RWPE2 (cell line): ENCODE data around the gene NLRC3.

Source experiments
- ATAC-seq: fragments of 200-7000 bp; cut with Tn5 transposase; 3 replicates; pipeline ENCODE4 v1.9.1; 2021; ENCODE audit warnings: low read depth
- DNase-seq: peaks from one replicate; pipeline ENCODE4 v3.0.0-alpha.2; 2020; ENCODE audit warnings: low spot score
- H3K27ac ChIP-seq: fragments of 450-650 bp; 2 replicates; pipeline ENCODE4 v1.5.1; 2017; ENCODE audit warnings: mild to moderate bottlenecking; ENCODE audit not compliant: poor library complexity, severe bottlenecking
- H3K27me3 ChIP-seq: fragments of 250-450 bp; sonication (Bioruptor Pico); 2 replicates; pipeline ENCODE4 v1.5.1; 2021; ENCODE audit warnings: mild to moderate bottlenecking, moderate library complexity; ENCODE audit not compliant: insufficient read depth, poor library complexity, severe bottlenecking
- H3K36me3 ChIP-seq: fragments of 250-450 bp; sonication (Bioruptor Pico); 2 replicates; pipeline ENCODE4 v1.5.1; 2020; ENCODE audit warnings: low read depth, mild to moderate bottlenecking, moderate library complexity
- H3K4me1 ChIP-seq: fragments of 250-450 bp; sonication (Bioruptor Pico); 2 replicates; pipeline ENCODE4 v1.5.1; 2021; ENCODE audit warnings: mild to moderate bottlenecking, moderate library complexity; ENCODE audit not compliant: insufficient read depth, poor library complexity, severe bottlenecking
- H3K4me3 ChIP-seq: fragments of 250-450 bp; sonication (Bioruptor Pico); 2 replicates; pipeline ENCODE4 v1.5.1; 2021; ENCODE audit warnings: mild to moderate bottlenecking, moderate library complexity; ENCODE audit not compliant: severe bottlenecking
- H3K9me3 ChIP-seq: fragments of 250-450 bp; sonication (Bioruptor Pico); 2 replicates; pipeline ENCODE4 v1.5.1; 2021; ENCODE audit warnings: mild to moderate bottlenecking, moderate library complexity; ENCODE audit not compliant: severe bottlenecking
- CTCF ChIP-seq: fragments of 450-650 bp; IDR thresholded peaks from one replicate; pipeline ENCODE4 v1.5.1; 2017; ENCODE audit warnings: mild to moderate bottlenecking, moderate library complexity; ENCODE audit not compliant: poor library complexity, severe bottlenecking

The NLRC3 gene

GRCh38 chr16:3569851-3570250, 7.4 kb downstream of the NLRC3 start:
- no peak for ATAC-seq
- no peak for DNase-seq
- no peak for TF ChIP-seq CTCF
- Histone ChIP-seq H3K27ac (no peak overlapping the region), H3K4me3 (no peak overlapping the region), H3K9me3 (no peaks in the 10 kb centered on the region), H3K36me3 (no peaks in the 10 kb centered on the region), H3K27me3 (no peaks in the 10 kb centered on the region), H3K4me1 (no peaks in the 10 kb centered on the region)

GRCh38 chr16:3566990-3567389, 10.2 kb downstream of the NLRC3 start:
- Histone ChIP-seq H3K4me3 (no peak overlapping the region), H3K9me3 (no peaks in the 10 kb centered on the region), H3K4me1 (no peaks in the 10 kb centered on the region), H3K27me3 (no peaks in the 10 kb centered on the region), H3K27ac (no peak overlapping the region), H3K36me3 (no peaks in the 10 kb centered on the region)
- no peak for DNase-seq
- ATAC-seq: no peak
- TF ChIP-seq CTCF: no peak

DNA sequence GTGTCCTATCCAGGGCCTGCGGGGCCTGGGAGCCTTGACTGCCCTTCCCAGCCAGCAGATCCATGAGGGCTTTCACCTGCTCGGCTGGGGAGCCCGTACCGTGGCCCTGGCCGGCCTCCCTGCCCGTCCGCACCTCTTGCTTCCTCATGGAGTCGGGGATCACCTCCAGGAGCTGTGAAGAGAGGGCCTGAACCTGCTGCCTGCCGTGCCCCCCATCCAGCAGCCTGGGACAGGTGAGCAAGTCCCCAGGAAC, 12.4 kb downstream of the NLRC3 start:
- H3K27me3 ChIP-seq: no peaks in the 10 kb centered on the region
- no peaks in the 10 kb centered on the region for H3K9me3 ChIP-seq
- no peak for TF ChIP-seq CTCF
- no peak overlapping the region for H3K27ac ChIP-seq
- no peaks in the 10 kb centered on the region for H3K4me1 ChIP-seq
- H3K4me3 ChIP-seq: no peak overlapping the region
- DNase-seq (no peak), ATAC-seq (no peak)
- no peaks in the 10 kb centered on the region for H3K36me3 ChIP-seq

DNA sequence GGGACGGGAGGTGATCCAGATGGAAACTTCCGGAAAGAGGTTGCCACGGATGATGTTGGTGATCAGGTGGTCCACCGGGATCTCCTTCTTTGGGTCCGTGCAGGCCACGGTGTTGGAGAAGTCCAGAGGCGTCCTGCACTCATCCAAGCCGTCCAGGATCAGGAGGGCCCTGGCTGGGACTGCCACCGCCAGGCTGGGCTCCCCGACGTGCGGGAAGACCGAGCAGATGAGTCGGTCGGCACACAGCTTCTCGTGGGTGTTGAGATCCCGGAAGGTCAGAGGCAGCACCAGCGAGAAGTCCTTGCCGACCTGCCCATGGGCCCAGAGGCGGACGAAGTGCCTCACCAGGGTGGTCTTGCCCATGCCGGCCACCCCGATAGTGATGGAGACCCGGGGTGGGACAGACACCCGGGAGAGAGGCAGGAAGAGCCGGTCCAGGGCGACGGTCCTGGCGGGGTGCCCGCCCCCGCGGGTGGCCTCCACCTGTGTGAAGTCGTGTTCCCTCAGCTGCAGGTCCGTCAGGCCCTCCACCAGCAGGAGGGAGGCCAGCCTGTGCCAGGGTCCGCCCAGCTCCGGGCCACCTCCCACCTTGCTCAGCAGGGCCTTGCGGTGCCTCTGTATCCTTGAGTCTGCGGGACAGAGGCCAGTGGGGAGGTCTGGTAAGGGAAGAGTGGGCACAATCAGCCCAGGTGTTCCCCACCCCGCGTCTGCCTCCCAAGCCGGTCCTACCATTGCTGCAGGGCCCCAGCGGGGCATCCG, 12.9 kb downstream of the NLRC3 start:
- no peak for TF ChIP-seq CTCF
- no peak for ATAC-seq

GRCh38 chr16:3562914-3563480, 14.2 kb downstream of the NLRC3 start:
- ATAC-seq (no peak), DNase-seq (no peak)
- no peaks in the 10 kb centered on the region for H3K36me3 ChIP-seq
- no peaks in the 10 kb centered on the region for H3K27me3 ChIP-seq
- H3K27ac ChIP-seq: no peak overlapping the region
- H3K4me3 ChIP-seq: no peak overlapping the region
- no peaks in the 10 kb centered on the region for H3K4me1 ChIP-seq
- H3K9me3 ChIP-seq: no peaks in the 10 kb centered on the region
- TF ChIP-seq CTCF: no peak

More for the DNA sequence above, 12.9 kb downstream of the NLRC3 start:
- Histone ChIP-seq H3K4me3 (no peak overlapping the region), H3K9me3 (no peaks in the 10 kb centered on the region), H3K36me3 (no peaks in the 10 kb centered on the region), H3K4me1 (no peaks in the 10 kb centered on the region), H3K27ac (no peak overlapping the region), H3K27me3 (no peaks in the 10 kb centered on the region)
- DNase-seq: no peak
